Heart right ventricle (tissue), 16 donors: ENCODE data around the gene CNTN4. TPM values are rescaled to one million over a fixed set of nuclear protein-coding genes. Genes with fewer than 3 reads are reported as not detected.

Experiments
- ATAC-seq, 8 donors: fragments of 200-7000 bp; cut with Tn5 transposase; one replicate each; pipeline ENCODE4 v1.9.1; 2020; ENCODE audit warnings: mild to moderate bottlenecking in 8 of 8, moderate library complexity in 8 of 8, moderate number of reproducible peaks in 1 of 8
- DNase-seq, 2 donors: peaks; one replicate each; pipeline ENCODE4 v3.0.0-alpha.2; 2020
- H3K27ac ChIP-seq, 10 donors: fragments of 200-600 bp; sonication (generic) in 2 of 10; one replicate each; pipeline versions ENCODE4 v1.5.0 to v1.8.0; 2020 to 2022; ENCODE audit warnings: mild to moderate bottlenecking in 3 of 10
- H3K27me3 ChIP-seq, 7 donors: fragments of 200-600 bp; one replicate each; pipeline ENCODE4 v1.8.0; 2021 to 2022; ENCODE audit warnings: mild to moderate bottlenecking in 2 of 7
- H3K36me3 ChIP-seq, 9 donors: fragments of 200-600 bp; sonication (generic) in 1 of 9; one replicate each; pipeline versions ENCODE4 v1.5.0 to v1.8.0; 2020 to 2022; ENCODE audit warnings: mild to moderate bottlenecking in 2 of 9
- H3K4me1 ChIP-seq, 9 donors: fragments of 200-600 bp; sonication (generic) in 1 of 9; one replicate each; pipeline versions ENCODE4 v1.5.0 to v1.8.0; 2020 to 2022; ENCODE audit warnings: mild to moderate bottlenecking in 4 of 9
- H3K4me3 ChIP-seq, 10 donors: fragments of 200-600 bp; sonication (generic) in 2 of 10; one replicate each; pipeline versions ENCODE4 v1.5.0 to v1.8.0; 2020 to 2022; ENCODE audit warnings: mild to moderate bottlenecking in 7 of 10, moderate library complexity in 2 of 10
- H3K9me3 ChIP-seq, 11 donors: fragments of 200-600 bp in 10 of 11; sonication (generic) in 2 of 11; one replicate each; pipeline versions ENCODE4 v1.5.0 to v1.8.0; 2013 to 2022; ENCODE audit warnings: mild to moderate bottlenecking in 2 of 11, control low read depth in 1 of 11, moderate library complexity in 1 of 11
- CTCF ChIP-seq, 9 donors: fragments of 200-600 bp; sonication (generic) in 2 of 9; IDR thresholded peaks; one replicate each; pipeline versions ENCODE4 v1.5.0 to v1.8.0; 2021 to 2022; ENCODE audit warnings: antibody characterized with exemption in 9 of 9, mild to moderate bottlenecking in 5 of 9, moderate library complexity in 1 of 9
- WGBS, 2 donors: extraction: QIAGEN DNeasy Blood & Tissue Kit; methylation state at CpG; one replicate each; pipeline ENCODE4 v1.1.7; 2013; ENCODE audit warnings: inconsistent platforms in 1 of 2; 5-methylcytosine and 5-hydroxymethylcytosine counted together
- intact Hi-C, 10 donors: fragments of 100-400 bp; cut with DNase I; formaldehyde crosslinking; loops; one replicate each; pipeline versions ENCODE4 v1.11.1 to v1.14.2; 2022
- polyA plus RNA-seq, 2 donors: library from polyadenylated mRNA; stranded (reverse); fragments of 200-250 nt; gene quantifications; one replicate each; pipeline ENCODE4 v1.2.3, GENCODE V29; 2013
- total RNA-seq, 10 donors: library from RNA; stranded (reverse); fragmentation: NEBNext Ultra II Directional in 3 of 10; extraction: Animal tissue kit (Norgen Biotek cat#: 25700) in 3 of 10; gene quantifications; one replicate each; pipeline versions ENCODE4 v1.2.1 to v1.2.4, GENCODE V29; 2021 to 2023
- donor health status: Arrhythmogenic right ventricular cardiomyopathy.
- donor health status: ischemic (EF 13 %, LVEDD 7.1; RV severe dilation, severe dysfunction).
- donor health status: healthy with polysubstance abuse.
- donor health status: DM: no; HTN: yes; CAD: no.
- donor health status: DM: no; HTN: no; CAD: no.
- donor health status: ischemic (EF 25% LVEDD 6.9; RV normal size, moderate dysfunction).
- donor health status: ischemic (EF 25% LVEDD 5.7; RV mildly dilated, moderate dysfunction).
- donor health status: healthy.
- donor health status: DM: yes; HTN: yes; CAD: no.
- donor health status: Ischemic cardiomyopathy.
- donor health status: ischemic (EF 35%, LVEDD 5.7; RV mildly dilated, moderate dysfunction).
- donor health status: nonischemic (EF 11% LVEDD 7.7; RV severe dilation, severe dysfunction).
- donor health status: DM: yes; HTN: yes; CAD: no.
- donor health status: PGD.
- donor health status: ischemic (EF 29% LVEDD 5.4; RV normal size, mild dysfunction).
- donor health status: nonischemic (EF 23%, LVEDD 6.1; RV moderate dilation, normal function).

The CNTN4 gene
- total and polyA plus RNA-seq, 12 donors: 0.48 to 4.7 (median 2.5) TPM

- no peak for DNase-seq
- intact Hi-C loops: no loop called here
- H3K36me3 ChIP-seq: no peaks in the 10 kb centered on the region
- no peak overlapping the region for H3K27ac ChIP-seq
- no peaks in the 10 kb centered on the region for H3K9me3 ChIP-seq
- WGBS, 2 donors: 78 to 88% methylated on average over 4 of the region's 4 CpGs
- no peaks in the 10 kb centered on the region for H3K27me3 ChIP-seq
- ATAC-seq: no peak
- H3K4me1 ChIP-seq: no peaks in the 10 kb centered on the region
- no peak for TF ChIP-seq CTCF (IDR thresholded peaks at IDR 0.05)
- H3K4me3 ChIP-seq: no peak overlapping the region
These were observed 496.8 kb downstream of the CNTN4 start for GRCh38 chr3:2595486-2595885.

GRCh38 chr3:2597615-2598014 is 498.9 kb downstream of the CNTN4 start:
- no peak for ATAC-seq
- no peak for DNase-seq
- TF ChIP-seq CTCF (IDR thresholded peaks at IDR 0.05): no peak

GRCh38 chr3:2599471-2599870 is 500.8 kb downstream of the CNTN4 start:
- no peak overlapping the region for H3K27ac ChIP-seq
- intact Hi-C loops: no loop called here
- H3K27me3 ChIP-seq: no peaks in the 10 kb centered on the region
- no peaks in the 10 kb centered on the region for H3K4me1 ChIP-seq
- H3K9me3 ChIP-seq: peaks cover 0 to 7% (median 0%) of the 10 kb centered on the region in 11 donors
- ATAC-seq (peak in 1 of 8 donors; percentile 39), DNase-seq (no peak)
- no peak overlapping the region for H3K4me3 ChIP-seq
- no peaks in the 10 kb centered on the region for H3K36me3 ChIP-seq
- 65 to 77% methylated on average over 1 of the region's 1 CpG for WGBS, 2 donors
- no peak for TF ChIP-seq CTCF (IDR thresholded peaks at IDR 0.05)

More at GRCh38 chr3:2597615-2598014, 498.9 kb downstream of the CNTN4 start:
- H3K27me3 ChIP-seq: no peaks in the 10 kb centered on the region
- no peaks in the 10 kb centered on the region for H3K36me3 ChIP-seq
- peaks cover 0 to 7% (median 0%) of the 10 kb centered on the region in 11 donors for H3K9me3 ChIP-seq
- H3K4me3 ChIP-seq: no peak overlapping the region
- no peak overlapping the region for H3K27ac ChIP-seq
- no peaks in the 10 kb centered on the region for H3K4me1 ChIP-seq
- intact Hi-C loops: no loop called here
- WGBS, 2 donors: 91% methylated on average over 3 of the region's 3 CpGs

GRCh38 chr3:2603692-2604289 is 505.1 kb downstream of the CNTN4 start:
- Histone ChIP-seq H3K4me3 (no peak overlapping the region), H3K36me3 (no peaks in the 10 kb centered on the region), H3K27ac (no peak overlapping the region), H3K27me3 (no peaks in the 10 kb centered on the region), H3K9me3 (peaks cover 0 to 7% (median 0%) of the 10 kb centered on the region in 11 donors), H3K4me1 (no peaks in the 10 kb centered on the region)
- no peak for DNase-seq
- TF ChIP-seq CTCF (IDR thresholded peaks at IDR 0.05): no peak
- peak in 4 of 8 donors; percentile 37 to 92 (median 52) for ATAC-seq
- intact Hi-C loops: no loop called here
- WGBS, 2 donors: 19 to 28% methylated on average over 5 of the region's 5 CpGs
